T-helper 2 cell (primary cell): Measurements from ENCODE around the gene PAK5.

Experiments used
- DNase-seq, 5 experiments: peaks; one replicate each; pipeline versions ENCODE4 v3.0.0 to v3.0.0-alpha.2; 2012 to 2022

Gene PAK5

DNA sequence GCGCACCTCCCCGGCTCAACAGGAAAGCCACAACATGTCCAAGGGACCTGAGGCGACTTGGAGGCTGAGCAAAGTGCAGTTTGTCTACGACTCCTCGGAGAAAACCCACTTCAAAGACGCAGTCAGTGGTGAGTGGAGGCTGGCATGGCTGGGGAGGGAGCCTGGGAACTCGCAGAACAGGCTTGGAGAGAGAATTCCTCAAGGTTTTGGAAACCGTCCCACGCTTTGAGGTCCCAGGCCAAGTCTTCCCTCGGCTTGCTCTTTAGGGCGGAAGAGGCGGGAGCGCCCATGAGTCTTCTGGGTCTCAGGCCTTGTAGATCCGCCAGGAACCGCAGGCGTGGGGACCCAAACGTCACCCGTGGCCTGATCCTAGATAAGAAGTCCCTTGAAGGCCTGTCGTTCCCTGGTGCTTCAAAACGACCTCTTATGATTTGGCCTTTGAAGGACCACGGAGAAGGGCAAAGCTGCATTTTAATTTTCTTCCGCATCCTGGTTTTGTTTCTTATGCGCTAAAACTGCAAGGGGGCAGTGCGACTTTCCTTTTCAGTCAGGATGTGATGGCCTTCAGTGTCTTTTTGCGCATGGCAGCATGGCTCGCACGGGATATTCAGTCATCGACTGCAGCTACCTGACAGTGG is 322.5 kb downstream of the PAK5 start:
- DNase-seq: no peak

DNA sequence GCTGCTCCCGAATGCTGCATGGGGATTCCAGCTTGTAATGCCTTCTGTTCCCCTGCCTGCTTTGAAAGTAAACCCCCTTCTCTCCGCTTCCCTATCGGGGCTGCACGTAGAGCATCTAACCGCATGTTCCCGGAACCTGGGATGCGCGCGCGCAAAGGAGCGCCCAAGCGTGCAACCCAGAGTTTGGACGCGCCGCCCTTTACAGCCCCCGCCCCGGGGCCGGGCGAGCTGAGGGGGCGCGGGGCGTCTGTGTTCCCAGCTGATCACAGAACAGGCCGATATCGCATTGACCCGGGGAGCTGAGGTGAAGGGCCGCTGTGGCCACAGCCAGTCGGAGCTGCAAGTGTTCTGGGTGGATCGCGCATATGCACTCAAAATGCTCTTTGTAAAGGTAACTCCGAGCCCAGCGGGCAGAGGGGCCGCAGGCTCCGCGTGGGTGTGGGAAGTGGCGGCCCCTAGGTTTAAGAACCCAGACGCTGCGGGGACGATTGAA is 323.1 kb downstream of the PAK5 start:
- DNase-seq: no peak

DNA sequence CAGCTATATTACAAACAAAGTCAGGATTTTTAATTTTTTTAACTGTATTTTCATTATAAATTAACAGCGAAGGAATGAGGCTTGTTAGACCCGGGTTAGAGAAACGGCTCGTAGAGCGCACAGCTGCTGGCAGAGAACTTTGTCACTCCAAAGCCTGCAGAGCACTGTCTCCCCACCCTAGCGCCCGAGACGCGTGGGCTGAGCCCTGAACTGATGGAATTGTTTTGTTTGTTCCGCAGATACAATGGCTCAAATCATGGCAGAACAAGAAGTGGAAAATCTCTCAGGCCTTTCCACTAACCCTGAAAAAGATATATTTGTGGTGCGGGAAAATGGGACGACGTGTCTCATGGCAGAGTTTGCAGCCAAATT is 323.7 kb downstream of the PAK5 start:
- no peak for DNase-seq

DNA sequence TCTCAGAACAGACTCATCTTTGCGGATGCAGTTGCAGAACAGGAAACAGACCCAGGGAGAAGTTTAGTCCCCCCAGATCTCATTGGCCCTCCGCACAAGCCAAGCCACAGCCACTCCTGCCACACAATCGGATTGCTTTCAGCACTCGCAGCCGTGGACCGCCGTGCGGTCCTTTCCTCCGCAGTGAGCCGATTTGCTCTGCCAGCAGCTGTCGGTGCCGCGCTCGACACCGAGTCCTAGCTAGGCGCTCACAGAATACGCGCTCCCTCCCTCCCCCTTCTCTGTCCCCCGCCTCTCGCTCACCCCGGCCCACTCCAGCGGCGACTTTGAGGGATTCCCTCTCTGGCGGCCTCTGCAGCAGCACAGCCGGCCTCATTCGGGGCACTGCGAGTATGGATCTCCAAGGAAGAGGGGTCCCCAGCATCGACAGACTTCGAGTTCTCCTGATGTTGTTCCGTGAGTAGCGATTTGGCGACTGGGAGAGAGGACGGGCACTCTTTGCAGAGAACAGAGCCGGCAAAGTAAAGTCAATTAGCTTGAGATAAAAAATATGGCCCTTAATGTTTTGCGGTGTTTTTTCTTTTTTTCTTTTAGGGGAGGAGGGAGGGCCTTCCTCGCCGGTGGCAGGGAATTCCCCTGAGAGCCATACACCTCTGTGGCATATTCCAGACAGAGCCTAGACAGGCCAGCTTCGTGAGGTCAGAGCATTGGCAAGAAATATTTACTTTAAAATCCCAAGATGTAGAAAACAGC is 324.2 kb downstream of the PAK5 start, which contains the start of gene LAMP5:
TSS of gene LAMP5 (plus strand) at position 130 of the 753 bp plus-strand sequence. CDS start at position 393, 263 bp downstream.
- peak in 1 of 5 experiments; percentile 13 for DNase-seq

DNA sequence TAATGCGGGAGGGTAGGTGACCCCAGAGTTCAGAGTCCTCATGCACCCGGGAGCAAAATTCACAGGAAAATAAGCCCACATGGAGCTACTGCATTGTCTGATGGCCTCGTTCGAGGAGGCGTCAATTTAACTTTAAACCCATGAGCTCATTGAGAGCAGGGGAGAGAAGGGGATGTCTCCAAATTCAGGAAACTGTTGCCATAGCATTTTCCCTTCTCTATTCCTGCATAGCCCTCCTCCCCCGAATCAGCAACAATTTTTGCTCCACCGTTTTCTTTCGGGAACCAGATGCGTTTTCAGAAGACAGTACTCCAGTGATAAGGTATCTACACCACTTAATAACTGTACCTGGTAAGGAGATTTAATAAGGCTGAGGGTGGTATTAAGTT is 324.8 kb downstream of the PAK5 start:
- no peak for DNase-seq

DNA sequence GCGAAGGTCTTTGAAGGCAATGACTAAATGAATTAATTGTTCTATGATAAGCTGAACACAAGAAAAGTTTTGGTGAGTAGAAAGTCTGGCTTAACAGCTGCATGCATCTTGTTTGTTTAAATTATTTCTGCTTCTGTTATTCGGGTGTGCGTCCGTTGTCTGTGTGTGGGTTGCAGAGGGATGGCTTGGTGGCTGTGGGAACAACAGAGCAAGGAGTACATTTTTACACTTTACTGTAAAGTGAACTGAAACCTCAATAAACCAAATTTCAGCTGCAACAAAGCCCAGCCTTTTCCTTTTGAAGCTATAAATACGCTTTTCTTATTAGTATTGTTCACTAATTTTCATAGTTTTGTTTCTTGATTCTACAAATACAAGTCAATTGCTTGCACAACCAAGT is 328.0 kb downstream of the PAK5 start:
- DNase-seq: no peak

DNA sequence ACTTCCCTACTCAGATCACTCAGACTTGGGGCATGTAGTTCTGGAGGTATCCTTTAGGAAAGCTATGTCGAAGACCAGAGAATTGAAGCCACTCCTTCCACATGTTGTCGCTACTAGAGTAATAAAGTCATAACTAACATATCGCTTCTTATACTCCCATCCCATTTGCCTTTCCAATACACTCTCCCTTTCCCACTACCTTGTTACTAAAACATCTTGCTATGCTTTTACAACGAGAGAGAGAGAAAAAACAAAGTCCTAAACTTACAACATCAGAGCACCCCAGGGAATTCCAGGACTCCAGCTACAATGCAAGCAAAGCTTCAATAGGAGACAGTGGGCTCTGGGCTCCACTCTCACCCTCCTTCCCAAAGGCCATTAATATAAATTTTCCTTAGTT is 329.6 kb downstream of the PAK5 start:
- DNase-seq: no peak

DNA sequence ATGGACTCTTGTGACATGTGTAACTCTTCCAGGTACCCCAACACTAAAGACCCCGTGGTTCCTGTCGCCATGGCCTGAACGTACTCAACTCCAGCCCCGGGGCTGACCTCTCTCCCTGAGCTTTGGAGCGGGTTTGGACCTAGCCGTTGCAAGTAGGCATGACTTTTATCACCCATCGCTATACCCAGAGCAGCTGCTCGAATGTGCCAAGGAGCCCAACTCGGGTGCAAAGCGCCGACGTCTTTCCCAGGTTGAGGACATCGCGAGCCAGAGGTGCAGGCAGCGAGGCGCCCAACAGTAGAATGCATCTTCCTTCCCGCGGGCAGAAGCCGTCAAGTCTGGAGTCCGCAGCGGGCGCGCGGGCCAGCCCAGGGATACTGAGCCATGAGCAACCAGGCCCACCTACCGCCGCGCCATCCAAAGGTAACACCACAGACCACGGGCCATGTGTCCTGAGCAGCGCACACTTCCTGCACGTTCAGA is 330.1 kb downstream of the PAK5 start:
- DNase-seq: no peak

DNA sequence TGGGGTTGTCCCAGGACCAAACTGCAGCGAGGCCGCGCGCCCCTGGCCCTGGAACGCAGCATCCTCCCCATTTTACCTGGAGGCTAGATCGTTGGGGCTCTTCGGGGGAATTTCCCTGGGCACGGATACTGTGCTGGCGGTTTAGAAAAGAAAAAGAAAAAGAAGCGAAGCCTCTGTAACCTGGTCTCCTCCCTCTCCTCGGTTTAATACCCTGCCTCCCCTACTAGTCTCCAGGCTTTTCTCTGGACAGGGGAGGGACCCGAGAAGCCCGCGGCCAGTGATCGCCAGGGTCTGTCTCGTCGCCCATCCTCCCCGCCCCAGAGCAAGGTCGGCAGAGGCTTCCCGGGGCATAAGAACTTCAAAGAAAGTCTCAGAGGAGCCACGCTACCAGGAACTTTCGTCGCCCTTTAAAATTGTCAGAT is 330.6 kb downstream of the PAK5 start:
- no peak for DNase-seq

DNA sequence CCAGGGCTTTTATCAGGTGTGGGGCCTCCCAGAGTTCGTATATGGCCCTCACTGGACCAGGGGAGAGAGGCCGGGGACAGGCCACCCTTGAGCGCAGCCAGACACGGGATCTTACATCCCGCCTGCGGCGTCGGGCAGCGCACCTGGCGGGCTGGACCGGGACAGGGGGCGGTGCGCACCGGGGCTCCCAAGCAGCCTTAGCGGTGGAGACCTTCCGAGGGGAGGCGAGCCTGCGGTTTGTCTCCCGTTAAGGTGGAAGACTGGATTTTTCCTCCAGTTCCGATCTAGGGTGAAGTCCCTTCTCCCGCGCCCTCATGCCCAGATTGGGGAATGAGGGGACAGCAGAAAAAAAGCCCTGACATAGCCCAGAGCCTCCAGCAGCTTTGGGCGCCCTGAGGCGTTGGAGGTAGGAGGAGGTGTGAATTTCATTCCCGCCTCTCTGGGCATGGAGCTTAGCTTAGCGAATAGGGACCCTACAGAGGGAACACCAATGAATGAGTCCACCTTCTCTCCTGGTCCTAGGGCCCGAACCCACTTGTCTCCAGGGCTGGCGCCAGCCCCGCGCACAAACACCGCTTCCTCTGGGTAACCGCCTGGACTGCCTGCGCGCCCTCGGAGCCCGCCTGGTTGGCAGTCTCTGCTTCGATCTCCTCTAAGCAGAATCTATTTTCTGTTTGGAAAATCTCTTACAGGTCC is 331.2 kb downstream of the PAK5 start:
- no peak for DNase-seq

DNA sequence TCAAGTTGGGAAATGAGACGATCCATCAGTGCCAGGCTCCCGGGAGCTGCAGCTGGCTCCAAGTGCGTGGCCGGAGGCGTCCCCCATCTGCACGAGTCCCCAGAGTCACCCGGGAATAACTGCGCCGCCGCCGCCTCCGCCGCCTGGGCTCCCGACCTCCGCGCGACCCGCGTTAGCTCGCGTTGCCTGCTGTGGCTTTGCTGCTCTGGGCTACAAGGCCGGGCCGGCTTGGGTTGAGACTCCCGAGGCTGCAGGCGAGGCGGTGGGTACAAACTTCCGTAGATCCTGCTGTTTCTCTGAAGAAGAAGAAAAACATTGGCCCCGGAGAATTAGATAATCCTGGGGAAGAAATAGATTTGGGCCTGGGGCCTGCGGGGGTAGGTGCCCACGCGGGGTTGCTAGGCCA is 331.9 kb downstream of the PAK5 start:
- no peak for DNase-seq

DNA sequence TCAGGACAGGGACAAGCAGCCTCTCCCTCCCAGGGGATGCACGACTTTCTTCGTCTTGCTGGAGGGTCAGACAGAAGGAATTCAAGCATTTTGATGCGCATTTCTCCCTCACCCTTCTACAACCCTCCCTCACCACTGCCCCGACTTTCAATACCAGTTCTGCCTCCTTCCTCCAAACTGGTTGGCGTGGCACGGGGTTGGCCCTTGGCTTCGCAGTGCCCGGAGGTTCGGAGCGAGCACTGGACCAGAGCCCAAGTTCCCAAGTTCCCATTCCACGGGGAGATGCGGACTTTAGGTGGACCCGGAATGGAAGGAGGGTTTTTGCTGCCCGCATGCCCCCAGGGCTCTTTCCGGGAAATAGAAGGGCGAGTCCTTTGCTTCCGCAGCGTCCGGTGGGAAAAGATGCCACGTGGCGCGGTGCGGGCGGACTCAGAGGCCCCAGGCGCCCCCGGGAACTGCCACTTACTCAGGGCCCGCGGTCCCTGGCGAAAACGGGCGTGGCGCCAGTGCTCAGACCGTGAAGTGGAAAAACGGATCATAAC is 332.5 kb downstream of the PAK5 start:
- DNase-seq: no peak

DNA sequence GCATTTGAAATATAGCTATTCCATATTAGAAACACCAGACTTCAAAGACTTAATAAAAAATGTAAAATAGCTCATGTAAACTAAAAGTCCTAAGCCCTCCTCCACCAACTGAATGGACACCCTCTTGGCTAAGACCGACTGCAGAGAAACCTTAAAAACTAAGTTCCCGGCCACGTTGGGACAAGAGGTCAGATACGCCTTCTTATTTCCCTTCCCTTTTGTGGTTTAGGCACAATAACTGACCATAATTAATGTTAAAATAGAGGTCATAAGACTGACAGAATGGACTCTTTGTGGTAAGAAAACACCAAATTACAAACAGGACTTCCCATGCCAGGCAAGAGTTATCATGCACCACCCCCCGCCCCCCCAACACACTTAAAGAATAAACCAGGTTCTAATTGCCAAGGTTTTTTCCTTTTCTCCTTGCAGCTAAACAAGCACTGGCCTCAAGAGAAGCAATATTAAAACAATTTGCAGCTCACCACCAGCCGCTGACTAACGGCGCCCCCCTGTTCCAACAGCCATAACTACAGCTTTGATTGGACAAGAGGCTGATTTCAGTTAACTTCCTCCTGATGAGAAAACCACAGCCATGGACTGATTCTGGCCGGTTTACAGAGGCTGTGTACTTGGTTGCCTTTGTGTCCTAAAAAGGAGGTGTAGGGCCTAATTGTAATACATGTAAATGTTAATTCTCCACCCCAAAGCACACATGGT is 335.2 kb downstream of the PAK5 start:
- no peak for DNase-seq

DNA sequence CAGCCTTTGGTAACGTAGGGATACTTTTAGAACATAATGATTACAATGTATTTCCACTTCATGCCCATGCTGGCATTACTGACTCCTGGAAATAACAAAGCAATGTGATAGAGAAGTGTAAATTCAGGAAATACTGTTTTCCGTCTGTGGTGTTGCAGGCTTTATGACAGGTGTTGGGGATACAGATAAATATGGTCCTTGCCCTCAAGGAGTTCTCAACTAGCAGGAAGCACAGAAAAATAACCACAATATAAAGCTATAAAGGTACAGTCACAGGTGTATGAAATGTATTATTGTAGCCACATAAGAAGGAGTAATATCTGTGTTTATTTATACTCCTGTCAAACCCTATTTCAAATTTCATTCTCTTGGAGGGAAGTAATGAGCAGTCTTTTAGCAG is 337.4 kb downstream of the PAK5 start:
- no peak for DNase-seq

DNA sequence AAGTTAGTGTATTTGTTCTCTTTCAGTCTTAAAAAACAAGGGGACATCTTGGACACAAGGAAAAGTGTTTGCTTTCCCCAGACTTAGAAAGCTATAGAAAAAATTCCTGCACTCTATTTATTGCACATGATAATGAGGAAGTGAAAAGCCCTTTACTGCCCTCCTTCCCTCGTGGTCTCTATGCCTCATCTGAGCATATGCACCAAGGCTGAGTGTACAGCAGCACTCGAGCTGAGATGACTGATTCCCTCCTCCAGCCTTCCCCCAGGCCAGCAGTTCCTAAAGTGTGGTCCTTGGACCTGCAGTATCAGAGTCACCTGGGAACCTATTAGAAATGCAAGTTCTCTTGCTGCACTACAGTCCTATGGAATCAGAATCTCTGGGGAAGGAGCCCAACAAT is 338.8 kb downstream of the PAK5 start:
- no peak for DNase-seq

DNA sequence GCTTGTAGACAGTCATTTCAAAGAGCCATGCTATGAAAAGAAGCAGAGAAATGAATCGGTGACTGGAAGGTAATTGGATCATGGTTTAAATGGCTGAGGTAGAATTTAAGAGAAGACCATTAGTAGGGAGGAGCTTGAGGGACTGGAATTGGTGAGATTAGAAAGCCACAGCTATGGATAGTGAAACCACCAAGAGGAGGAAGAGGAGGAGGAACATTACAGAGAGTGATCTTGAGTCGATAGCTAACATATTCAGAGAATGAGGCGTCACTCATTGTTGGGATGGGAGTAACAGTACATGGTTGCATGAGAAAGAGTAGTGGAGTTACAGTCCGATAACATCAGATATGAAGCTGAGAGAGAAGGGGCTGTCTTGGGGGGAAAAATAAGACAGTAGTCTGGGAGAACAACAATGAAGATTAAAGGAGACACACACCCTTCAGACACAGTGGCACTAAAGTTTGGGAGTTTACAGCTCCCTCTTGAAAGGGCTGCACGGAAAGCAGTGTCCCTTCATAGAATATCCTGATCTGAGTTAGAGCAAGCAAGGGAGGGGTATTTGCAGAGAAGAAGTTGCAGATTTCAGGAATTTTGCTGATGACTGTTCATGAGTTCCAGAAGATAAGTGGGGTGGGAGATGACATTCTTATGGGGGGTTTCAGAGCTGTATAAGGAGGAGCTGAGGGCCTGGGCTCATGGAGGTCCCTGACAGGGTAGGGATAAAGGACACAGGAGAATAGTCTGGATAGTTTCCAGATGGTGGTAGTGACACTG is 339.6 kb downstream of the PAK5 start:
- DNase-seq: no peak

DNA sequence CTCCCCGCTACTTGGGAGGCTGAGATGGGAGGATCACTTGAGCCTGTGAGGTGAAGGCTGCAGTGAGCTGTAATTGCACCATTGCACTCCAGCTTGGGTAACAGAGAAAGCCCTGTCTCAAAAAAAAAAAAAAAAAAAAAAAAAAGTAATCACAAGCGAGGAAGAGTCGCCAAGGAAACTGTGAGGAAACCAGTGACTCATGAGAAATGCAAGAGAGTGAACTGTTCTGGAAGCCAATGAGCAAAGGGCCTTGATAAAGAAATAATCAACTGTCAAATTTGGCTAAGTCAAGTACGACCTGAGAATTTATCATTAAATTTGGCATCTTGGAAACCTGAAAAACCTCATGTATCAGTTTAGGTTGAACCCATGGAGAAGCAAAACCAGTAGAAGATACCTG is 340.6 kb downstream of the PAK5 start:
- DNase-seq: no peak

DNA sequence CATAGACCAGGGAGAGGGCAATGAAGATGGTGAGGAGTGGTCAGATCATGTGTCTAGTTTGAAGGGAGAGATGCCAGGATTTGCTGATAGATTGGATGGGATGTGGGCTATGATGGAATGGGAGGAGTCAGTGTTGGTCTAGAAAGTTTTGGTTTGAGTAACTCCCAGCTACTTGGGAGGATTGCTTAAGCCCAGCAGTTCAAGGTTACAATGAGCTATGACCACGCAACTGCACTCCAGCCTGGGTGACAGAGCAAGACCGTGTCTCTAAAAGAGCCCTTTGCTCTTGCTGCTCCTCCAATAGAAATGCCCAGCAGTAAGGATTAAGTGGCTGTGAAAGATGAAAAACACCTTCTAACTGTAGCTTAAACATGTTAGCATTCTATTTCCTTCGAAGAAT is 342.7 kb downstream of the PAK5 start:
- no peak for DNase-seq

DNA sequence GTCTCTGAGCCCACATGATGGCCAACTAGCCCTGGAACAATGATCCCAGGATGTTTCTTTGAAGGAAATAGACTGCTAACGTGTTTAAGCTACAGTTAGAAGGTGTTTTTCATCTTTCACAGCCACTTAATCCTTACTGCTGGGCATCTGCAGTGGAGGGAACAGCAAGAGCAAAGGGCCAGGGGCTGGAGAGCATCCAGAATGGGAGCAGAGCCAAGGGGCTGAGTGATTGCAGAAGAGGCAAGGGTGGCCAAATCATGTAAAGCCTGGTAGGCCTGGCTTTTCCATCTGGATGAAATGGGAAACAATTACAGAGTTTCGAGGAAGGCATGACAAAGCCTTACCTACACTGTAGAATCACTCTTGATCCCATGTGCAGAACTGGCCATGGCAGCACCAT is 343.2 kb downstream of the PAK5 start:
- DNase-seq: no peak

DNA sequence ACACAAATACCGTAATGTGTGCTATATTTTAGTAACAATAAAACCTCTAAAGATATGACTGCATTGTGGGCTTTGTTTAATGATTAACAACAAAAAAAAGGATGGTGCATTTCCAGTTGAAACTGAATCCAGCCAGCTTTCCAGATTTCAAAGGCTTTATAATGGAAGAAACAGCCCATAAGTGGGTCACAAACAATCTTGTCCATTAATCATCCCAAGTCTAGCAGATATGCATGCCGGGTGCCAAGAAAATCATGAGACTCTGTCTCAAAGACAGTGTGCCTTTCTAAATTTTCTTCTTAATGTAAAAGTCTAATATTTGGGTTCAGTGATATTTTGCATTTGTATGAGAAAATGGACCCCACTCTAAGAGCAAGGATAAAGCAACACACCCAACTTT is 345.1 kb downstream of the PAK5 start:
- DNase-seq: no peak

DNA sequence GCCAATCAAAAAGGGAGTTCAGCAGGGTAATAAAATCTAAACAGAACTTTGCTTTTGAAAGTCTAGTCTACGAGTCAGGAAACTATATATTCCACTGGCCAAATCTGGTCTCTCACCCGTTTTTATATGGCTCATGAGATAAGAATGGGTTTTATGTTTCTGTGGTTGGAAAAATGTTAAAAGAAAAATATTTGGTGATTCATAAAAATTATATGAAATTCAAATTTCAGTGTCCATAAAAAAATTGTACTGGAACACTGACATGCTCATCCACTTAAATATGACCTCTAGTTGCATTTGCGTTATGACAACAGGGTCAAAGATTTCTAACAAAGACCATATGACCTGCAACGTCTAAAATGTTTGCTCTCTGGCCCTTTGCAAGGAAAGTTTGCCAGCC is 346.8 kb downstream of the PAK5 start:
- no peak for DNase-seq

DNA sequence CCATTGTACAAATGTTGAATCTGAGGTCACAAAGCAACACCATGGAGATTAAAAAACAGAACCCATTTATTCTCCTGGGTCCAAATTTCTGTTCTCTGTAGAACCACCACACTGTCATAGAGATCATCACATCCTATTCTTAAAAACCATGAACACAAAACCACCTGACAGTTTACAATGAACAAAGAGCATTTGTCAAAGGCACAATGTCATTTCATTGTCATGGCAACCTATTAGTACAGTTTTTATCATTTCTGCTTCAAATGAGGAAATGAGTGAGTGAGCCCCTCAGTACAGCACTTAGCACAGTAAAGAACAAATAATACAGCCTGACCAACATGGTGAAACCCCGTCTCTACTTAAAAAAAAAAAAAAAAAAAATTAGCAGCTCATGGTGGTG is 347.6 kb downstream of the PAK5 start:
- no peak for DNase-seq
